HG03025 (cell line): Measurements from ENCODE around the gene AEN.
A peak's percentile ranks its signal among the peaks of the same experiment; 100 is the strongest.

Experiments
- ATAC-seq: cut with Tn5 transposase; IDR thresholded peaks from one replicate; pipeline ENCODE4 v1.9.1; 2021; ENCODE audit warnings: mild to moderate bottlenecking, moderate library complexity; ENCODE audit not compliant: unreplicated experiment, low FRiP score

AEN gene

GRCh38 chr15:88649286-88649733, 28.2 kb downstream of the AEN start:
- ATAC-seq = no peak

- ATAC-seq = no peak
These were observed 28.8 kb downstream of the AEN start for GRCh38 chr15:88649753-88650551.

- ATAC-seq = no peak
These were observed 29.4 kb downstream of the AEN start for GRCh38 chr15:88650556-88650955.

GRCh38 chr15:88651136-88651732, 30.1 kb downstream of the AEN start:
- no peak for ATAC-seq

GRCh38 chr15:88651971-88652370, 30.8 kb downstream of the AEN start:
- no peak for ATAC-seq

GRCh38 chr15:88652456-88653199, 31.5 kb downstream of the AEN start:
- ATAC-seq = no peak

- ATAC-seq = no peak
These were observed 32.3 kb downstream of the AEN start for GRCh38 chr15:88653200-88654064.

GRCh38 chr15:88654430-88655102, 33.4 kb downstream of the AEN start:
- ATAC-seq = no peak

GRCh38 chr15:88655103-88655553, 34.0 kb downstream of the AEN start:
- no peak for ATAC-seq

- ATAC-seq = no peak
These were observed 34.8 kb downstream of the AEN start for GRCh38 chr15:88655800-88656488.

GRCh38 chr15:88656760-88657221, 35.7 kb downstream of the AEN start:
- ATAC-seq = peak; percentile 91

GRCh38 chr15:88657326-88658069, 36.4 kb downstream of the AEN start:
- no peak for ATAC-seq

GRCh38 chr15:88658070-88658965, 37.2 kb downstream of the AEN start:
- no peak for ATAC-seq

GRCh38 chr15:88658972-88659931, 38.1 kb downstream of the AEN start:
- no peak for ATAC-seq

- no peak for ATAC-seq
These were observed 40.0 kb downstream of the AEN start for GRCh38 chr15:88661041-88661700.
